Fibroblast of villous mesenchyme (primary cell): ENCODE measurements around the gene ZFYVE28. TPM values are rescaled to one million over a fixed set of nuclear protein-coding genes. Genes with fewer than 3 reads are reported as not detected.

ENCODE experiments used
- DNase-seq: peaks from one replicate; pipeline ENCODE4 v3.0.0-alpha.2; 2010; ENCODE audit warnings: low read depth
- H3K4me3 ChIP-seq: 2 replicates; pipeline ENCODE4 v1.5.1; 2011; ENCODE audit warnings: low read depth, mild to moderate bottlenecking, low read length
- CTCF ChIP-seq: IDR thresholded peaks from 2 replicates; pipeline ENCODE4 v1.5.1; 2012; ENCODE audit warnings: low read depth, mild to moderate bottlenecking, low read length; ENCODE audit not compliant: insufficient read depth
- total RNA-seq: library from RNA; depleted of rRNA; stranded (reverse); fragments of >200 nt; gene quantifications from 2 replicates; pipeline ENCODE4 v1.2.3, GENCODE V29; 2012

ZFYVE28 gene
- total RNA-seq, 1 donor = 12.1 TPM

DNA sequence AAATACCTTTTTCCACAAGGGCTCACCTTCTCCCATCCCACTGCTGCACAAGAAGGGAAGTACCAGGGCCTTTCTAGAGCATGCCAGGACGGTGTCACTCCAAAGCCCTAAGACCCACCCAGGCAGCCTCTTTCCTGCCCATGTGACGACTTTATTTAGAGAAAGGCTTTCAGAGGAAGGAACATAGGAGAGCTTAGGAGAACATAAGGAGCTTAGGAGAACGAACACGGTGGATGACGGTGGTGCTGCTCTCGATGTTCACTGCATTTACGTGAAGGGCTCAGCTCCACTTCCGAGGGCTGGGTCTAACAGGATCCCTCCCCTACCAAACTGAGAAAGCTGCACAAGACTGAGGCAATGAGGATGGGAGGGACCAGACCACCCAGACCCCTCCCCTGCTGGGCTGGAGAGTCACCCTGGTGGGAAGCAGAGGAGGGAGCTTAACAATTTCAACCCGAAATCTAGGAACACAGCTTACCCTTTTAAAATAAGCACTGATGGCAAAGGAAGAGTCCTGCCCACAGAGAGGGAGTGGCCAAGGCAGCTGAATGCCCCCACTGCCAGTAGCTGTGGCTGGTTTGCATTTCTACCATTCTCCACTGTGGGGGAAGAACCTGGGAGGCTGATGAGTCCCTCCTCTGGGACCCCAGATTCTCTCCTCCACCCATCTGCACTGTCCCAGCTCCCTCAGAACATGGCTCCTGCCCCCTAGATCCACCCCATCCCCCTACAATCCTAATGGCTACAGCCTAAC, 29.8 kb downstream of the ZFYVE28 start:
- no peak for TF ChIP-seq CTCF
- DNase-seq = peak; percentile 52
- H3K4me3 ChIP-seq = no peak overlapping the region

- no peak for DNase-seq
- no peak for TF ChIP-seq CTCF
- H3K4me3 ChIP-seq = no peak overlapping the region
These were observed 30.6 kb downstream of the ZFYVE28 start for GRCh38 chr4:2387829-2388228.

- no peak for DNase-seq
- no peak for TF ChIP-seq CTCF
- no peak overlapping the region for H3K4me3 ChIP-seq
These were observed 31.2 kb downstream of the ZFYVE28 start for GRCh38 chr4:2387218-2387617.

DNA sequence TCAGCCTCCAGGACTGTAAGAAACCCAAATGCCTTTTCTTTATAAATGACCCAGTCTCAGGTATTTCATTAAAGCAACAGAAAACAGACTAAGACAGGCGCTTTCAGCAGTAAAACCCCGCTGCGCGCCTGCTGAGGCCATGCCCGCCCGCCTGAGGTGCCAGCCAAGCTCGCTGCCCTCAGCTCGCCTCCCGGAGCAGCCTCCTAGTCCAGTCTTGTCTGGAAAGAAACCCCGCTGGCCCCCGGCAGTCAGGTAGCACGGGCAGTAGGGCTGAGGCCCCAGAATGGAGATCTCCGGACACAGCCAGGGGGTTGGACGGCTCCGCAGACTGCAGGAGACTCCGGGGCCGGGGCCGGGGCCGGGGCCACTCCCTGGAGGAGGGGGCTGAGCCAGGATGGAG, 31.7 kb downstream of the ZFYVE28 start:
- H3K4me3 ChIP-seq = no peak overlapping the region
- DNase-seq = no peak
- TF ChIP-seq CTCF = no peak

- TF ChIP-seq CTCF = no peak
- DNase-seq = no peak
These were observed 32.9 kb downstream of the ZFYVE28 start for GRCh38 chr4:2385516-2385915.

GRCh38 chr4:2384245-2384644, 34.2 kb downstream of the ZFYVE28 start:
- DNase-seq = no peak
- H3K4me3 ChIP-seq = no peak overlapping the region

More at GRCh38 chr4:2385516-2385915, 32.9 kb downstream of the ZFYVE28 start:
- no peak overlapping the region for H3K4me3 ChIP-seq

More at GRCh38 chr4:2384245-2384644, 34.2 kb downstream of the ZFYVE28 start:
- TF ChIP-seq CTCF = no peak
